WERI-Rb-1 (cell line): ENCODE measurements around the gene GRAMD1B.

Experiments used
- DNase-seq: peaks from one replicate; pipeline ENCODE4 v3.0.0-alpha.2; 2020
- H3K27ac ChIP-seq: fragments of 250-450 bp; sonication (Bioruptor Pico); 2 replicates; pipeline ENCODE4 v1.5.1; 2020; ENCODE audit warnings: mild to moderate bottlenecking, moderate library complexity
- H3K27me3 ChIP-seq: fragments of 250-450 bp; sonication (Bioruptor Pico); 2 replicates; pipeline ENCODE4 v1.5.1; 2021; ENCODE audit warnings: mild to moderate bottlenecking, low read depth, moderate library complexity; ENCODE audit not compliant: insufficient read depth, severe bottlenecking
- H3K36me3 ChIP-seq: fragments of 250-450 bp; sonication (Bioruptor Pico); 2 replicates; pipeline ENCODE4 v1.5.1; 2020; ENCODE audit warnings: mild to moderate bottlenecking, moderate library complexity
- H3K4me3 ChIP-seq: 2 replicates; pipeline ENCODE4 v1.5.1; 2011; ENCODE audit warnings: low read depth, mild to moderate bottlenecking, control low read depth, low read length
- H3K9me3 ChIP-seq: fragments of 250-450 bp; sonication (Bioruptor Pico); 2 replicates; pipeline ENCODE4 v1.5.1; 2021; ENCODE audit warnings: mild to moderate bottlenecking, moderate library complexity; ENCODE audit not compliant: severe bottlenecking
- CTCF ChIP-seq: IDR thresholded peaks from 2 replicates; pipeline ENCODE4 v1.5.1; 2011; ENCODE audit warnings: low read depth, mild to moderate bottlenecking, control low read depth, inconsistent platforms, low read length

Gene GRAMD1B

DNA sequence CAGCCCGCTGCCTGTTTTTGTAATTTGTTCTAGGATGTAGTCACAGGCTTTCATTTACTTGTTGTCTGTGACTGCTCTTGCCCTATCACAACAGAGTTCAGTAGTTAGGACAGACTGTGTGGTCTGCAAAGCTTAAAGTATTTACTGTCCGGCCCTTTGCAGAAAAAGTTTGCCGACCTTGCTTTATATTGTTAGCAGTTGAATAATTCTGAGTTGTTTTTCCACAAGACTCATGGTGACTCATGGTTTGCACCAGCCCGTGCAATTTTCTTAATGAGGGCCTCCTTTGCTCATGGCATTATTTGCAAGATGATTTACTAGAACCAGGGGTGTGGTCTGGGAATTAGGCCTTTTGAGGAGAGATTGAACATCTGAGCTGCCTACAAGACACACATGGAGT, 113.7 kb downstream of the GRAMD1B start:
- DNase-seq, result no peak
- peak overlapping the region; percentile 82 for H3K27ac ChIP-seq

DNA sequence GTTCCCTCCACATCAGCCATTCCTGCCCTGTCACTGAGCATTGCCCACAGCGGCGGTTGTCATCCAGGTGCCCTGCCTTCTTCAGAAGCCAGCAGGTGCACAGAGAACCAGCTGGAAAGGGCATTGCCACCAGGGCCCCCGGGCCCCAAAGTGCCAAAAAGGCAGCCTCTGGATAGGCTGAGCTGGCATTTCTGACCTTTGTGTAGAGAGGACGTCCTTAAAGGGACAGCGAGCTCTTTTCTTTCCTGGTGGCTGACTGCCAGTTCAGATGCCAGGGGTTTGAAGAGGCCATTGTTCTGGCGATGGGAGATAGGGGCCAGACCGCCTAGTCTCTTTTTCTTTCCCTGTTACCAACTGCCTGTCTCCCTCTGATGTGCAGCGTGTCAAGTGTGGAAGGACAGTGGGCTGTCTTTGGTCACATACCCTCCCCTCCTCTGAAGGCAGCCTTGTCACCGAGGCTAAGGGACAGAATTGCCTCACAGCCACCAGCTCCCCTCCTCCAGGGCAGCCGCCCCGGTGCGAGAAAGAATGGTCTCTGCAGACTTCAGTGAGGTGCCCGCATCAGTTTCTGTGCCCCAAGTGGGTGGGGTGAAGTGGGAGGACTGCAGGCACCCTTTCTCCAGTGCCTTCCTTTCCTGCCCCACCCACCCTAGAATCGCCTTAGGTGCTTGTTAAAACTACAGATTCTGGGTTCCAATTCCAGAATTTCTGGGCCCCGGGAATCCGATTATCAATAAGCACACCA, 114.7 kb downstream of the GRAMD1B start:
- no peak for TF ChIP-seq CTCF
- no peak for DNase-seq
- peak overlapping the region; percentile 82 for H3K27ac ChIP-seq
- H3K4me3 ChIP-seq, result no peak overlapping the region
- H3K27me3 ChIP-seq, result no peaks in the 10 kb centered on the region
- H3K9me3 ChIP-seq, result no peaks in the 10 kb centered on the region
- H3K36me3 ChIP-seq, result peaks cover 2% of the 10 kb centered on the region

More for the DNA sequence above, 113.7 kb downstream of the GRAMD1B start:
- no peak overlapping the region for H3K4me3 ChIP-seq
- H3K27me3 ChIP-seq, result no peaks in the 10 kb centered on the region
- no peaks in the 10 kb centered on the region for H3K9me3 ChIP-seq
- H3K36me3 ChIP-seq, result peaks cover 2% of the 10 kb centered on the region
- no peak for TF ChIP-seq CTCF

DNA sequence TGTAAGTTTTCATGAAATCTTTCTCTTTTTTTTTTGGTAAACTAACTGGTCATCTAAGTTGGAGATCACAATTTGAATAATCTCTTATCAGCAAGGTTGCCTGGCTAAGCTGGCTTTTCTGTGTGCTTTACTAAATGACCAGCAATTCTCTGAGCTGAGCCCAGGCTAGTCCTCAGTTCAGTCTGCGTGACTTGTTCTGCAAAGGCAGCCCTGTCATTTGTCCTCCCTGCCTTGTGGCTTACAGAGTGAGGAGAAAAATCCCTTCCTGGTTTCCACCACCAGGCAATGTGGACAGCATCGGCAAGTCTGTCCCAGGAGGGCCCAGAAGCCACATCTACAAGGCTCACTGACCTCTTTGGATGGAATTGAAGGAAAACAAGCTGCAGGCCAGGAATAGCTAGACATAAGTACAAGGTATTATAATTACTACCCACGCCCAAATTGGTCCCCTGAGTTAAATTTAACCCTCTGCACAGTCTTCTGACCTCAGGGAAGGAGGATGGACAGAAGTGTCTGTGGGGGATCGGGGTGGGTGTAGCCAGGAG, 115.7 kb downstream of the GRAMD1B start:
- peak; percentile 82 for DNase-seq
- Histone ChIP-seq H3K27me3 (no peaks in the 10 kb centered on the region), H3K27ac (peak overlapping the region; percentile 82), H3K9me3 (no peaks in the 10 kb centered on the region), H3K4me3 (peak overlapping the region; percentile 30), H3K36me3 (peaks cover 2% of the 10 kb centered on the region)
- no peak for TF ChIP-seq CTCF

DNA sequence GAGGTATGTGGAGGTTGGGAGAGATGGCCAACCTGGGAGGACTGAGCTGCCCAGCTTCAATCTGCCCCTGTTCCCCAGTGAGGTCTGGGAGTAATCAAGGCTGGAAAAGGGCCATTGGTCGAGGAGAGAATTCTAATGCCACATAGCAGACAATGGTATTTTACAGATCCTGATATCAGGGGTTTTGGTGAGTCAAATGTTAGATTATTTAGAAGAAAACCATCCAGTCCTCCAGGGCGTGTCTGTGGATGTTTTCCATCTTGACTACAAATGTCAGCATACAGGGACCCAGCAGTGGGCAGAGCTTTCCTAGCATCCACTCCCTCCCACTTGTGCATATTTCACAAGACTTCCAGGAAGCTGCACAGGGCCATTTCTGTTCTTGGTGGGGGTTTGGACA, 116.4 kb downstream of the GRAMD1B start:
- DNase-seq, result no peak

DNA sequence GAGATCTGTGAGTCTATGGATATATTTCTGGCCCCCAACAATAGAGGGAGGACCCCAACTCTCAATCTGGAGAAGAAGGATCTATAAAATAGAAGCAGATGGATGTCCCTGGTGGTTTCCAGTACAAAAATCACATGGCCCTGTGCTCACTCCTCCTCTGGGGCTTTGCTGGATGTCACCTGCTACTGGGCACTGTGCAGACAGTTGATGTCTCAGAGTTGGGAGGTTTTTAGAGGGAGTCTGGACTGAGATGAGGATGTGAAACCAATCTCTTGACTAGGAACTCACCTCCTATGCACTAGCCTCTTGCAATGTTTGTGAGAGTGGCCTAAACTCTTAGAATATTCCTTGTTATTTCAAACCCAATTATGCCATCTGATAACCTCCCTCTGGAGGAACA, 117.1 kb downstream of the GRAMD1B start:
- no peak for DNase-seq
- Histone ChIP-seq H3K4me3 (no peak overlapping the region), H3K9me3 (no peaks in the 10 kb centered on the region), H3K27me3 (no peaks in the 10 kb centered on the region), H3K36me3 (no peaks in the 10 kb centered on the region; the same call in 1 of the 2 replicates), H3K27ac (peak overlapping the region; percentile 82)
- TF ChIP-seq CTCF, result no peak

More for the DNA sequence above, 116.4 kb downstream of the GRAMD1B start:
- no peaks in the 10 kb centered on the region; the same call in 1 of the 2 replicates for H3K36me3 ChIP-seq
- H3K9me3 ChIP-seq, result no peaks in the 10 kb centered on the region
- TF ChIP-seq CTCF, result no peak
- no peak overlapping the region for H3K4me3 ChIP-seq
- peak overlapping the region; percentile 82 for H3K27ac ChIP-seq
- no peaks in the 10 kb centered on the region for H3K27me3 ChIP-seq
